Stimulated activated CD4-positive, alpha-beta T cell treated with anti-CD3 and anti-CD28 coated beads, Interleukin-2, amount 100 ng/mL, for 24 hours (primary cell): ENCODE measurements around the gene MYO15B.

Experiments
- DNase-seq, 2 donors: peaks; one replicate each; pipeline ENCODE4 v3.0.0-alpha.2; 2020

MYO15B gene

DNA sequence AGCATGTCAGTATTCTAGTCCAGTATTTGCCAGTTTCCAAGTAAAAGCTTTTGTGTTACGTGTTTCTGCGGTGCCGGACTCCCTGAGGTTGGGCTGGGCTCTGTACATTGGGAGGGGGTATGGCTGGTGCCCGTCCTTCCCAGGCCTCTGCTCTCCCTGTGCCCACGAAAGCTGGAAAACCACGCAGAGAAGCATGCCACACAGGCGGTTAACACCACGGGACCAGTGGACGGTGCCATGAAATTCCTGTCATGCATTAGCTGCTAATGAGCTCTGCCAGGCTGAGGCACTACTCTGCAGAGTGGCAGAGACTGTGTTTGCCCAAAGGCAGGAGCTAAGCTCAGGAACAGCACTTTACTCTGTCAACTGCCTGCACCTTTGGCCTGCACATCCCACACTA, 53.7 kb downstream of the MYO15B start:
- DNase-seq = no peak

- no peak for DNase-seq
Measured at GRCh38 chr17:75642182-75642783, 54.7 kb downstream of the MYO15B start.

DNA sequence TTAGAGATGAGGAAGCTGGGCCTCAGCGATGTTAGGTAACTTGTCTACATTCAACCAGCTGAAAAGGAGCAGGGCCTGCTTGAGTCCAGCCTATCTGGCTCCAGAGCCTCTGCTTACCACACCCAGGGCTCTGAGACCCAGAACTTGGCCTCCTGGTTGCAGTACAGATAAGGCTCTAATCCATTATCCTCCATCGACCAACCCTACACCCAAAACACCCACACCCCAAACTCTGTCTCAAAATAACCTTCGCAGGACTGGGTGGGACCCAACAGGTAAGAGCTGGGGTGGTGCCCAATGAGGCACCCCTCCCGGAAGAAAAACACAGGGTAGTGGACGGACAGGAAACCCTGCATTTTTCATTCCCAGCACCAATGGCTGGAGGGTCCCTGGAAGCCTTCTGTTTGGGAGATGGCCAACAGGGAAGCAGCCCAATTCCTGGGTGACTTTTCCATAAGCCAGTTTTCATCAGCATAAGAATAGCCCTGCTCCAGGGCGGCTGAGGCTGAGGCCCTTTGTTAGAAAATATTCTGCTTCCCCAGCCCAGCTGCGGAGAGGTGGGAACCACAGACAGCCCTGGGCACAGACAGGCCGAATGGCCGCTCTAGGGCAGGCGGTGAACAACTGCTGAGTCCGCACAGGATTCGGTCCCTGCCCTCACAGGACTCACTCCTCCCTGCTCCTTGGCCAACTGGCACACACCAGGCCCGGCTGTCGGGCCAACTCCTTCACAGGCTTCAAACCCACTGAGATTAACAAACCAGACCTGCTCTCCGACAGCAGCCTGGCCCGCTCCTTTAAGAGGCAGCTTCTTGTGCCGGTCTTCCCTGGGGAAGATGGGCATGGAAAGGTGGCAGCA, 55.4 kb downstream of the MYO15B start:
- no peak for DNase-seq

DNA sequence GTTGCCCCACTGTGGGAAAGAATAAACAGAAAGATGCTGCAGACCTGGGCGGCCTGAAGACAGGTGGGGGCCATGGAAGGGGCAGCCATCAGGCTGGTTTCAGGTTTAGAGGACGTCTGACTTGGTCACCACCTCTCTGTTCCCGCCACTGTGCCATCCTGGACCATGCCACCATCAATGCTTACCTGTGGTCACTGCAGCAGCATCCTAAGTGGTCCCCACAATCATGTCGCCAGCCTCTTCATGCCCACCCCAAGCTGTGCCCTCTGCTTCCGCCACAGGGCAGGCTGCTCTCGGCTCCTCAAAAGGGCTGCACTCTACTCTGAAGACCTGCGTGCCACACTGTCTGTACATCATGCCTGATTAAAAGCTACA, 56.0 kb downstream of the MYO15B start:
- DNase-seq = no peak

DNA sequence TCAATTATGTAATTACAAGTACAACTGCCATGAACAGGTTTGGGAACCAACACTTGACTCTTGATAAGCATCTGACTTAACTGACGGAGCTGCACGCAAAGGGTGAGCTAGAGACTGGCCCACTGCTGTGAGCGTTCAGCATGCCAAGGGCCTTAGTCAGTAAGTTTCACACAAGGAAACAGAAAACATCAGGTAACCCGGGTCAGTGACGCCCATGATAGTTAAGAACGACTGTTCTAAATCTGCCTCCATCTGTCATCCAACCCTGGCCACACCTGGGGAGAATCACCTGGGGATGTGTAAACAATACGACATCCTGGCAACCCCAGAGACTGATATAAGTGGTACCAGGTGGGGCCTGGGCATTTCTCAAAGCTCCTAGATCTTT, 57.9 kb downstream of the MYO15B start:
- no peak for DNase-seq

DNA sequence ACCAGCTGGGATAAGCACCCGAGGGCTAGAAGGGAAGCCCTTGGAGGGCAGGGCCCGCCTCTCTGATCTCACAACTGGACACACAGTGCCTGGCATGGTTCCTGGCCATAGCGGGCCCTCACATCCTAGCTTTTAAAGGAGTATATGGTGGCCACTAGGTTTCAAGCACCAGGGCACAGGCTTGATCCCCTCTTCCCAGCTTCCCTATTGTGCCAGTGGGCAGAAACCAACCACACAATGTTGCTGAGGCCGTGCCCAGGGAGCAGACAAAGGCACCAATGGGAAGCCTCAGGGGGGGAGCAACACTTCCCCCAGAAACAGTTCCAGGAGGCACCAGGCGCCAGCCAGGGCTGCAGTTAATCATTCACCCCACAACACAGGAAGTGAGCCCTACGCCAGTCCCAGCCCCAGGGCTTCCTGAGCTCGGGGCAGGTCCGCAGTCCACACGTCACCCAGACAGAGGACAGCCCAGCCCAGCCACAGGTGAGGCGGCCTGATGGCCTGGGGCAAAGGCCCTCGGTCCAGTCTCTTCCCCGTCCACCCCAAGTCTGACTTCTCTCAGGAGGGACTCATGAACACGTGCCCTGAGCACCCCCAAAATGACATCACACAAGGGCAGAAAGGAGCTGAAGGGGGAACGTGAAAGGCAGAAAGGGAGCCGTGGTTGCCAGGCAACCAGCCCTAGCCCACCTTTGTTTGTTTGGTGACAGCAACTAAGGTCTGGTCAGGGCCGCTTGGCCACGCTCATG, 58.5 kb downstream of the MYO15B start:
- DNase-seq = no peak

DNA sequence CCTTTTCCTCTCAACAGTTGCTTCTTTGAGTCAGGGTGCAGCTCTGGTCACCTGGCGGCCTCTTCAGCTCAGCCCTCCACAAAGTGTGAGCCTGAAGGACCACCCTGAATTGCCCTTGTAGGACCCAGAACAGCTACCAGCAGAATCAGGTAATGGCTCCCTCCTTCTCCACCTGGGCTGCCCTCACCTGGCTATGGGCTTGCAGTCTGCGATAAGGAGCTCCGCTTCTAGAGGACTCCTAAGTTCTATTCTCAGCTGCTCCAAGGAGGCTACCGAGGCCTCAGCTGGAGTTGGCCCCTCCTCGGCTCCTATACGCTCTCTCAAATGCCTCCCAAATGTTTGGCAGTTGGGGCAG, 59.0 kb downstream of the MYO15B start:
- no peak for DNase-seq

- no peak for DNase-seq
Measured at GRCh38 chr17:75647061-75647460, 59.5 kb downstream of the MYO15B start.

GRCh38 chr17:75647921-75648320, 60.3 kb downstream of the MYO15B start:
- DNase-seq = no peak

- DNase-seq = no peak
Measured at GRCh38 chr17:75649687-75650086, 62.1 kb downstream of the MYO15B start.

GRCh38 chr17:75650874-75651273, 63.3 kb downstream of the MYO15B start:
- DNase-seq = no peak

- DNase-seq = no peak
Measured at GRCh38 chr17:75652341-75652740, 64.7 kb downstream of the MYO15B start.

GRCh38 chr17:75652934-75653549, 65.4 kb downstream of the MYO15B start:
- DNase-seq = peak in 1 of 2 donors; percentile 13

DNA sequence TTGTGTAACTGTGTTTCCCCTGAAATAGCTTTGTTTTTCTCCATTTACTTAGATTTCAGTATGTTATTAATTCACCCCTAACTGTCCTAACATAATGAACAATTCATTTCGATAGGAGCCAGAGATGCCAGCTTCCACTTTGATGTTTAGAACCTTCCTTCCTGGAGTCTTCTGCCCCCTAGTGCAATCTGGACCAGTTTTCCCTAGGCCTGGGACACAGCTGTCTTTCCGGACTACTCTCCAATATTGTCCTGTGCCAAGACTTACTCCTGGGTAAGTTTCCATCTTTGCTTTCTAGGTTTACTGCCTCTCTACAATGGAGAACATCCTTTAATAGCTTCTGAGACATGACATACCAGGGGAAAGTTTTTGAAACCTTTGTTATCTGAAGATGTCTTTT, 66.6 kb downstream of the MYO15B start:
- no peak for DNase-seq

DNA sequence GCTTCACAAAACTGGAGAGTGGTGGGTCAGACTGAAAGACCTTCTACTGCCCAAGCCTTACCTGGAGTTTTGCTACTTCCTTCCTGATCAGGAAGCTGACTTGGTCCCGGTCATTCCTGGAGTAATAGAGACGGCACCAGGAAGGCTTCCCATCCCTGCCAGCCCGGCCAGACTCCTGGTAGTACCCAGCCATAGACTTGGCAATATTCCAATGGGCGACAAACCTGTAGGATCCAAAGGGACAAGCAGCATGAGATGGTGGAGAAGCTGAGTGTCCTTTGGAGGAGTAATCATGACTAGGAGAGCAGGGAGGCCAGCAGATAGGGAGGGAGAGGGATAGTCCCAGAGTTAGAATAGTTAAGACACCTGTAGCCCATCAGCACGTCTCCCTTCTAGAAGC, 70.6 kb downstream of the MYO15B start:
- DNase-seq = no peak

DNA sequence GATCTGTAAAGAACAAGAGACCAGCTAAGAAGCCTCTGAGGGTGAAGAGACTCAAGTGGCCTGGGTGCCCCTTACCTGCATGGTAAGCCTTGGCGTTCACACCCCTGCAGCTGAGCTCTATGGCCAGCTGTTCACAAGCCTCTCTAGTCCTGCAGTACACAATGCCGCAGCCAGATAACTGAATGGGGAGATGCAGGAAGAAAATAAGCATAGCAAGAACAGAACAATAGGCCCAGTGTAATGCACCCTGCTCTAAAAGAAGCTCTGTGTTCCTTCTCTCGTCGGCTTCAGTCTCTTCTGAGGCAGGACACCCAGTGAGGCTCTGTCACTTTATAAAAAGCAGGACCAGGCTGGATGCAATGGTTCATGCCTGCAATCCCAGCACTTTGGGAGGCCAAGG, 73.9 kb downstream of the MYO15B start:
- DNase-seq = no peak

DNA sequence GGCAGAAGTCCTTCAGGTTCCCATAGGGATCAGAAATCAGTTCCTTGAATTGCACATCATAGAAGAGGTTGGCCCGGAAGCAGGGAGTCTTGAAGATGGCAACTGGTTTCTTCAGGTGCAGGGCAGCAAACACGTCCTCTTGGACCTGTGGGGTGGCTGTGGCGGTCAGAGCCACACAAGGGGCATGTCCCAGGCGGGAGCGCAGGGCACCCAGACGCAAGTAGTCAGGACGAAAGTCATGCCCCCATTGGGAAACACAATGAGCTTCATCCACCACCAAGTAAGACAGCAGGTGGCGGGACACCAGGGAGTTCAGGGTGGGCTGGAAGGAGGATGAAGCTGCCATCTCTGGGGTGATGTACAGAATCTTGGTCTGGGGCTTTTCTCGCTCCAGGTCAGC, 74.9 kb downstream of the MYO15B start:
- DNase-seq = no peak

DNA sequence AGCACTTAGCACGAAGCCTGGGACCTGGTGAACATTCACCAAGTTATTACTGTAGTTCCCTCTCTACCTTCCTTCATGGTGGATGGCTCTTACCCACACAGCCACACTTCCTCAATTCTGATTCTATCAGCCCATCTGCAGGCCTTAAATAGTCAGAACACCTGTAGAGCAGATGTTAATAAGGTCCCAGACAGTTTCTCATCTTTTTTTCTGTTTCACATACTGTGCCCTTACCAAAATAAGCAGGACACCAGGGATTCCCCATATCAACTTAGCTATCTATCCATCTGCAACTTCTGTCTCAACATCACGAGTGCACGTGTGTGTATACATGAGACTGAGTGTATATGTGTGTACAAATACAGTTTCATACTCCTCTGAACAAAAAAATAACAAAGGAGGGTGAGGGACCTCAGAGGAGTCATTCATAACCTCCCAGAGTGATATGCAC, 76.5 kb downstream of the MYO15B start:
- DNase-seq = no peak

DNA sequence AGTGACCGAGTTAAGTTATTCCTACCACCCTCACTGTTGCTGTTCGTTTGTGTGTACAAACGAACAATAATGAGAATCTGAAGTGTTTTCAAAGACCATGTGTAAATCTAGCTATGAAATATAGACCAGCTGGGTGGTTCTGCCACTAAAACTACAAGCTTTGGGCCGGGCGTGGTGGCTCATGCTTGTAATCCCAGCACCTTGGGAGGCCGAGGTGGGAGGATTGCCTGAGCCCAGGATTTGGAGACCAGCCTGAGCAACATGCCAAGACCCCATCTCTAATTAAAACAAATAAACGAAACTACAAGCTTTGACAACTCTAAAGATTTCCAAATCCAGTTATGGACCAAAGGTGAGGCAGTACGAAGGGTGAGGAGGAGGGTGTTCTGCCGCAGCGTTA, 78.4 kb downstream of the MYO15B start:
- no peak for DNase-seq

DNA sequence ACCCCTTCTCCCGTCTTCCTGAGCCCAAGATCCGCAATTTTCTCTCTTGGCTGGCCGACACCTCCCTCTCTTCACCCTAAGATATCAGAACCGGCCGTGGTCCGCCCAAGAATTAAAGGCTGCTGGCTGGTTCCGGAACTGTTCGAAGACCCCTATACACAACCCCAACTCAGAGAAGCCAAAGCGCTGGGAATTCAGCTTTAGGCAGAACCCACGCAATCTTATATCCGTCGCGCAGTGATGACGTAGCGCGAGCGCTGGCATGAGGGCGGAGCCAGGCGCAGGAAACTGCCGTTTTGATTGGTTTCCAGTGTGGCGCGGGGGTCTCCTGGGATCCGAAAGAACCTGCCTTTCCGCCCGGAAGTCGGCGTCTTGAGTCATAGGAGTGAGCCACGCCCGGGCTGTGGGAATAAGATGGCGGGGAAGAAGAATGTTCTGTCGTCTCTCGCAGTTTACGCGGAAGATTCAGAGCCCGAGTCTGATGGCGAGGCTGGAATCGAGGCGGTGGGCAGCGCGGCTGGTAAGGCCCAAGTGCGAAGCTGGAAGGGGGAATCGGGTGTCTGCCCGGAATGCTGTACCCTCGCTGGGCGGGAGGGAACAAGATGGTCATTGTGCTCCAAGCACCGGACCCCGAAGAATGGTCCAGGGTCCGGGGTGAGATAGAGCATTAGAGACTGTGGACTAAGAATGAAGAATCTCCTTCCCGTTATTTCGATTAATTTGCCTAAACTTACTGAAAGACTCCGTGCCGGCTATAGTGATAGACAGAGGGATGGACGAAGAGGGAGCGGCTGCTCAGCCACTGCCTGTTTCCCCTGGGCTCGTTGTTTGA, 79.6 kb downstream of the MYO15B start, which contains the start of the genes RECQL5 and SAP30BP:
Gene RECQL5, minus strand, starts transcription at position 196 of the 832 bp plus-strand sequence. CDS start 597 bp downstream, outside the sequence.
Gene SAP30BP, plus strand, starts transcription at position 380 of the 832 bp plus-strand sequence. Its CDS starts 35 bp downstream, at position 415.
- DNase-seq = peak; percentile 97 to 99

DNA sequence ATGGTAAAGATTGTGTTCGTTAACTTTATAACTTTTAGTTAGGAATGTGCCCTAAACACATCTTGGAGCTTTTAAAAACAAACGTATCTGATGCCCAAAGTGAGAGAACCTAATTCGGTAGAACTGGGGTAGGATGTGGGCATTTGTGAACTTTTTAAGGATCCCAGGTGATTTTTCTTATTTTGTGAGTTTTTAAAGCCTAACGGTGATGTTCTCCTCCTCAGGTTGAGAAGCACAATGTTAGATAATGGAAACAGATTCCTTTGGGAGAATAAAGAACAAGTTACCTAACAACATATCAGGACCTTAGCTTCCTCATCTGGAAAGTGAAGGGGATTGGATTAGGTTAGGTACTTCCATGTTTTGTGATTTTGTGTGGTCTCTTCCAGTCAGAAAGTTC, 80.2 kb downstream of the MYO15B start:
- no peak for DNase-seq

GRCh38 chr17:75668489-75668888, 80.9 kb downstream of the MYO15B start:
- no peak for DNase-seq
